ENCODE results near the gene AGAP5. TPM values are rescaled to one million over a fixed set of nuclear protein-coding genes. Genes with fewer than 3 reads are reported as not detected.

Gene AGAP5
- total and polyA plus RNA-seq, 2 of the 8 experiments (the other 6 are each of a cell fraction or from before 2014, with no cell fraction given): 5.4 to 6.0 TPM

- peaks cover 0 to 15% (median 9%) of the 10 kb centered on the region in 4 experiments; a peak in 6 of 7 replicates for H3K4me1 ChIP-seq (replicated peaks in 1 of 4; ENCODE audit: control insufficient read depth in 3 of 4, insufficient read depth in 4 of 4, low read length in 3 of 4)
- H3K23ac ChIP-seq (ENCODE audit: insufficient read length): no peak overlapping the region
- FAIRE-seq: no peak
- H4K20me1 ChIP-seq (replicated peaks in 1 of 2; ENCODE audit: control insufficient read depth in 1 of 2, insufficient read depth in 2 of 2, low read length in 2 of 2): no peaks in the 10 kb centered on the region
- H2BK120ac ChIP-seq (replicated peaks; ENCODE audit: low read depth, low read length): no peak overlapping the region
- TF ChIP-seq MAX (IDR thresholded peaks at IDR 0.05) (no peak), ATF3 (IDR thresholded peaks at IDR 0.05; ENCODE audit: insufficient read depth, low read depth, low read length) (no peak)
- ChIA-PET CTCF (ENCODE audit: partially characterized antibody) (interaction anchor here (0.9 to 14.5 kb wide), 15 partner anchors 14 to 287 kb away, joined by 3 to 271 read pairs (median 5); no protein-coding TSS in a partner anchor), POLR2A (ENCODE audit: partially characterized antibody) (interaction anchor here (0.8 to 1.5 kb wide), 2 partner anchors 20 to 21 kb away, joined by 4 to 9 read pairs; no protein-coding TSS in a partner anchor)
- H3K18ac ChIP-seq (ENCODE audit: extremely low read depth, low read length): no peak overlapping the region
- no peak overlapping the region for H3K4ac ChIP-seq (replicated peaks; ENCODE audit: insufficient read length, low read depth, low read length)
- H4K5ac ChIP-seq (ENCODE audit: insufficient read length, low read depth, low read length): no peak overlapping the region
- no peak overlapping the region for H3K14ac ChIP-seq (ENCODE audit: insufficient read length)
- no peaks in the 10 kb centered on the region for H3K27me3 ChIP-seq (replicated peaks in 1 of 4; ENCODE audit: control insufficient read depth in 3 of 4, extremely low read depth in 1 of 4, insufficient read depth in 3 of 4, low read length in 3 of 4)
- no peak overlapping the region for H3K4me2 ChIP-seq (ENCODE audit: insufficient read depth in 1 of 2, low read depth in 2 of 2, low read length in 2 of 2)
- no peak overlapping the region for H3K56ac ChIP-seq (replicated peaks; ENCODE audit: insufficient read length, low read depth, low read length)
- no peak overlapping the region for H4K91ac ChIP-seq (replicated peaks; ENCODE audit: insufficient read length, low read length)
- no peak overlapping the region for H2BK15ac ChIP-seq (ENCODE audit: low read length)
- no peaks in the 10 kb centered on the region for H3K36me3 ChIP-seq (ENCODE audit: control insufficient read depth in 2 of 4, insufficient read depth in 4 of 4, low read length in 3 of 4)
- 77 to 93% methylated on average over 1 to 3 of the region's 3 CpGs for WGBS, 2 experiments (ENCODE audit: extremely low coverage in 1 of 2, insufficient coverage in 1 of 2, insufficient read length in 1 of 2, insufficient replicate concordance in 2 of 2, low coverage in 1 of 2, low lambda C conversion rate in 2 of 2, missing lambda C conversion rate in 1 of 2)
- H2AK5ac ChIP-seq (ENCODE audit: low read depth, low read length): no peak overlapping the region
- no peaks in the 10 kb centered on the region for H3K9me3 ChIP-seq (ENCODE audit: insufficient read depth in 2 of 2, low read depth in 1 of 2, low read length in 1 of 2)
- H3K9ac ChIP-seq (replicated peaks in 1 of 4; ENCODE audit: extremely low read depth in 1 of 4, low read depth in 3 of 4, low read length in 3 of 4): no peak overlapping the region
- H2AFZ ChIP-seq (ENCODE audit: low read length): no peak overlapping the region
- no peaks in the 10 kb centered on the region for H3K79me1 ChIP-seq (ENCODE audit: low read depth, low read length)
- no peak overlapping the region for H2BK12ac ChIP-seq (ENCODE audit: low read depth, low read length)
- H3K23me2 ChIP-seq (ENCODE audit: low read depth, low read length): peaks cover 9% of the 10 kb centered on the region; the same call in 1 of the 2 replicates
- no peak for DNase-seq (ENCODE audit: low read depth in 1 of 2, low spot score in 2 of 2)
- no peaks in the 10 kb centered on the region for H3K79me2 ChIP-seq (ENCODE audit: control insufficient read depth in 1 of 2, insufficient read depth in 2 of 2, low read length in 2 of 2)
- H4K8ac ChIP-seq (ENCODE audit: extremely low read depth, insufficient read depth, low read length): no peak overlapping the region
- no peak overlapping the region for H3K4me3 ChIP-seq (ENCODE audit: extremely low read depth in 1 of 4, insufficient read depth in 2 of 4, low read depth in 3 of 4, low read length in 4 of 4)
- H2BK20ac ChIP-seq (ENCODE audit: low read length): no peak overlapping the region
- no peak overlapping the region for H2BK5ac ChIP-seq (ENCODE audit: low read depth, low read length)
- no peak overlapping the region for H3K27ac ChIP-seq (ENCODE audit: low read depth, low read length)
Observed at GRCh38 chr10:73645251-73645650, 52.7 kb downstream of the AGAP5 start.
